Gastroesophageal sphincter (tissue), 4 donors: Measurements from ENCODE around the gene SMAGP. TPM values are rescaled to one million over a fixed set of nuclear protein-coding genes. Genes with fewer than 3 reads are reported as not detected.

Source experiments
- ATAC-seq: fragments of 150-250 bp; one replicate; pipeline ENCODE4 v1.9.1; 2016; ENCODE audit warnings: mild to moderate bottlenecking, moderate library complexity
- H3K27ac ChIP-seq, 4 donors: fragments of 200-600 bp; sonication (generic) in 3 of 4; 1 replicate in 3 of 4; 2 replicates in 1 of 4; pipeline ENCODE4 v1.5.1; 2016 to 2019
- H3K27me3 ChIP-seq: fragments of 200-600 bp; sonication (generic); one replicate; pipeline ENCODE4 v1.5.1; 2019
- H3K36me3 ChIP-seq, 2 donors: fragments of 200-600 bp; sonication (generic); one replicate each; pipeline ENCODE4 v1.5.1; 2019; ENCODE audit warnings: control low read depth in 1 of 2
- H3K4me1 ChIP-seq, 3 donors: fragments of 200-600 bp; sonication (generic); 1 replicate in 2 of 3; 2 replicates in 1 of 3; pipeline ENCODE4 v1.5.1; 2016 to 2019; ENCODE audit warnings: control low read depth in 2 of 3
- H3K4me3 ChIP-seq, 2 donors: fragments of 200-600 bp; sonication (generic); one replicate each; pipeline ENCODE4 v1.5.1; 2019; ENCODE audit warnings: mild to moderate bottlenecking in 1 of 2, moderate library complexity in 1 of 2
- H3K9me3 ChIP-seq, 3 donors: fragments of 200-600 bp; sonication (generic); one replicate each; pipeline ENCODE4 v1.5.1; 2017 to 2019; ENCODE audit warnings: control low read depth in 2 of 3
- EP300 ChIP-seq: sonication (generic); formaldehyde crosslinking; IDR thresholded peaks from one replicate; pipeline ENCODE4 v1.6.1; 2017; ENCODE audit warnings: antibody characterized with exemption, mild to moderate bottlenecking
- POLR2A ChIP-seq, 2 donors: fragments of 450-650 bp; IDR thresholded peaks; one replicate each; pipeline ENCODE4 v1.6.1; 2017; ENCODE audit warnings: antibody characterized with exemption in 2 of 2, mild to moderate bottlenecking in 2 of 2, moderate library complexity in 1 of 2
- POLR2AphosphoS5 ChIP-seq: sonication (generic); formaldehyde crosslinking; IDR thresholded peaks from one replicate; pipeline ENCODE4 v1.6.1; 2017; ENCODE audit warnings: antibody characterized with exemption
- WGBS, 2 donors: methylation state at CpG; one replicate each; pipeline ENCODE4 v1.1.5; 2018; ENCODE audit warnings: low coverage in 1 of 2; 5-methylcytosine and 5-hydroxymethylcytosine counted together
- total RNA-seq, 4 donors: library from RNA; depleted of rRNA; stranded (reverse); fragments of >200 nt; gene quantifications; one replicate each; pipeline ENCODE4 v1.1.0, GENCODE V29; 2016
- TF ChIP-seq, protein P1 (sequence below), 4 experiments: fragments of 200-600 bp in 2 of 4; fragments of 450-650 bp in 2 of 4; sonication (generic) in 1 of 4; IDR thresholded peaks; one replicate each; pipeline ENCODE4 v1.5.1; 2017 to 2019; ENCODE audit warnings: antibody characterized with exemption in 4 of 4, mild to moderate bottlenecking in 2 of 4, moderate library complexity in 2 of 4

Gene SMAGP
- total RNA-seq, 4 donors from 2014 or later = 1.2 to 8.0 (median 3.6) TPM

DNA sequence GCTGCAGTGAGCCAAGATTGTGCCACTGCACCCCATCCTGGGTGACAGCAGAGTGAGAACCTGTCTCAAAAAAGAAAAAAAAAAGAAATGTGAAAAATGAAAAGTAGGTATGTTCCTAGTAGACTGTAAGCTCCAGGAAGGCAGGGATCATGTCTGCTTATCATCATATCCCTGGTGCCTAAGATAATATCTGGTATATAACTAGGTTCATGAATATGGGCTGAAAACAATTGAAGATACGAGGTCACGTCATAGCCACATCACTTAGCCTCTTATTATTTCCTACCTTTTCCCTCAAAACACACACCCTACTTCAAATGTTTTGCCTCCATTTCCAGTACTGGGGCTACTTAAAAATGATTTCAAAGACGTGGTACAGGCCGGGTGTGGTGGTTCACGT lies 55.3 kb downstream of the SMAGP start:
- no peaks in the 10 kb centered on the region for H3K9me3 ChIP-seq
- ATAC-seq = no peak
- peaks cover 0 to 28% of the 10 kb centered on the region in 2 donors for H3K36me3 ChIP-seq
- H3K4me3 ChIP-seq = no peak overlapping the region
- H3K27ac ChIP-seq = no peak overlapping the region
- no peaks in the 10 kb centered on the region for H3K27me3 ChIP-seq
- TF ChIP-seq, protein P1, sequence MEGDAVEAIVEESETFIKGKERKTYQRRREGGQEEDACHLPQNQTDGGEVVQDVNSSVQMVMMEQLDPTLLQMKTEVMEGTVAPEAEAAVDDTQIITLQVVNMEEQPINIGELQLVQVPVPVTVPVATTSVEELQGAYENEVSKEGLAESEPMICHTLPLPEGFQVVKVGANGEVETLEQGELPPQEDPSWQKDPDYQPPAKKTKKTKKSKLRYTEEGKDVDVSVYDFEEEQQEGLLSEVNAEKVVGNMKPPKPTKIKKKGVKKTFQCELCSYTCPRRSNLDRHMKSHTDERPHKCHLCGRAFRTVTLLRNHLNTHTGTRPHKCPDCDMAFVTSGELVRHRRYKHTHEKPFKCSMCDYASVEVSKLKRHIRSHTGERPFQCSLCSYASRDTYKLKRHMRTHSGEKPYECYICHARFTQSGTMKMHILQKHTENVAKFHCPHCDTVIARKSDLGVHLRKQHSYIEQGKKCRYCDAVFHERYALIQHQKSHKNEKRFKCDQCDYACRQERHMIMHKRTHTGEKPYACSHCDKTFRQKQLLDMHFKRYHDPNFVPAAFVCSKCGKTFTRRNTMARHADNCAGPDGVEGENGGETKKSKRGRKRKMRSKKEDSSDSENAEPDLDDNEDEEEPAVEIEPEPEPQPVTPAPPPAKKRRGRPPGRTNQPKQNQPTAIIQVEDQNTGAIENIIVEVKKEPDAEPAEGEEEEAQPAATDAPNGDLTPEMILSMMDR (IDR thresholded peaks at IDR 0.05) = no peak
- TF ChIP-seq EP300 (no peak), POLR2A (IDR thresholded peaks at IDR 0.05) (no peak), POLR2AphosphoS5 (no peak)
- H3K4me1 ChIP-seq = peaks cover 0 to 29% (median 3%) of the 10 kb centered on the region in 3 donors
- 90 to 100% methylated on average over 2 to 5 of the region's 5 CpGs for WGBS, 2 donors

DNA sequence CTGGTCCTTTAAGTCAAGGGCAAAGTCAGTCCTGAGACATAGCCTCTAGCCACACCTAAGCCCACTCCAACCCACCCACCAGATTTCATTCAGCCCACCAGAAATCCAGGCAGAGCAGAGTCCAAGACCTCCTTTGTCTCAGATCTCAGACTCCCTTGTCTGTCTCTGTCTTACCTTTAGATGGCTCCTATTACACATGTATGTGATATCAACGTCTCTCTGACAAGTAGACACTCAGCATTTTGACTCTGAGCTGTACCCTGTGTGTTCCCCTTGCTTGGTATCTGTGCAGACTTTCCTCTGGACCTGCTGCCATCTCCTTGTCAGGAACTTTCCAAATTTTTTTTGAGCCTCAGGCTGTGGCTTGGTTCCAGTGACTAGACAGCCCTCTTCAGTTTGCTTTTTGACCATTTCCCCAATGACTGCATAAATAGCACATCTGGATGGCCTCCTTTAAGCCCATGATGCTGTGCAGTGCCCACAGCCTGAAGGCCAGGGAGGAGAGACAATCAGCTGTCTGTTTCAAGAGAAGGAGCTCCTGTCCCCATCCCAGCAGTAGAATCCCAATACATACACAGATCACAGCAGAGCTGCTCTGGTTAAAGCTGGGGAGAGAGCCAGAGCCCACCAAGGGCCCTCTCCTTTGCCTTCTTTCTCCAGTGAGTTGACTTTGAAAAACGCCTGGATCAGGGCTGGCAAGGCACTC lies 59.4 kb downstream of the SMAGP start:
- Histone ChIP-seq H3K4me1 (peaks cover 0 to 4% (median 0%) of the 10 kb centered on the region in 3 donors), H3K9me3 (no peaks in the 10 kb centered on the region), H3K4me3 (no peak overlapping the region), H3K27ac (no peak overlapping the region), H3K36me3 (peaks cover 0 to 54% of the 10 kb centered on the region in 2 donors), H3K27me3 (no peaks in the 10 kb centered on the region)
- ATAC-seq = no peak
- WGBS, 2 donors = 63 to 67% methylated on average over 1 of the region's 2 CpGs
- TF ChIP-seq POLR2AphosphoS5 (no peak), POLR2A (IDR thresholded peaks at IDR 0.05) (no peak), EP300 (no peak)
- TF ChIP-seq, protein P1 (IDR thresholded peaks at IDR 0.05) = no peak

DNA sequence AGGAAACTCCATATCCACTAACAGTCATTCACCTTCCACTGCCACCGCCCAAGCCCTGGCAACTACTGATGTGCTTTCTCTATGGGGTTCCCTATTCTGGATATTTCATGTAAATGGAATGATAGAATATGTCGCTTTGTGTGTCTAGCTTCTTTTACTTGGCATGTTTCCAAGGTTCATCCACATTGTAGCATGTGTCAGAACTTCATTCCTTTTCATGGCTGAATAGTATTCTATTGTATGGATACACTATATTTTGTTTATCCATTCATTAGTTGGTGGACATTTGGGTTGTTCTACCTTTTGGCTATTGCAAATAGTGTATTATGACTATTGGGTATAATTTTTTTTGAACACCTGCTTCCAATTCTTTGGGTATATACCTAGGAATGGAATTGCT lies 61.0 kb downstream of the SMAGP start:
- Histone ChIP-seq H3K36me3 (peaks cover 0 to 46% of the 10 kb centered on the region in 2 donors), H3K27me3 (no peaks in the 10 kb centered on the region), H3K4me1 (no peaks in the 10 kb centered on the region), H3K9me3 (no peaks in the 10 kb centered on the region), H3K4me3 (no peak overlapping the region), H3K27ac (no peak overlapping the region)
- no peak for ATAC-seq
- TF ChIP-seq, protein P1 (IDR thresholded peaks at IDR 0.05) = no peak
- no peak for TF ChIP-seq POLR2AphosphoS5
- TF ChIP-seq EP300 = no peak
- TF ChIP-seq POLR2A (IDR thresholded peaks at IDR 0.05) = no peak
- 92 to 100% methylated on average over 1 to 2 of the region's 2 CpGs for WGBS, 2 donors

DNA sequence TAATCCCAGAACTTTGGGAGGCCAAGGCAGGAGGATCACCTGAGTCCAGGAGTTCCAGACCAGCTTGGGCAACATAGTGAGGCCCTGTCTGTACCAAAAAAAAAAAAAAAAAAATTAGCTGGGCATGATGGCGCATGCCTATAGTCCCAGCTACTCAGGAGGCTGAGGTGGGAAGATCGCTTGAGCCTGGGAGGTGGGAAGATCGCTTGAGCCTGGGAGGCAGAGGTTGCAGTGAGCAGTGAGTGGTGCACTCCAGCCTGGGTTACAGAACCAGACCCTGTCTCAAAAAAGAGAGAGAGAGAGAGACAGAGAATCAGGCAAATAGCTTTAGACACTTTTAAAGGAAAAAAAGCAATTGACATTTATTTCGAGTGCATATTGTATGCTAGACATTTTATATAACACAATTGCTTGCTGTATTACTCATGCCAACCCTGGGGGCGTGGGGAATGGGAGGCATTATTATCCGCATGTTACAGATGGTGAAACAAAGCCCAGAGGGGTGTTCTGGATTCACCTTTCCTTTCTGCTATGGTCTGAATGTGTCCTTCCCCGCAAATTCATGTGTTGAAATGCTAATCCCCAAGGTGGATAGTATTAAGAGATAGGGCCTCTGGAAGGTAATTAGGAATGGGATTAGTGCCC lies 62.1 kb downstream of the SMAGP start:
- 77 to 86% methylated on average over 4 to 7 of the region's 7 CpGs for WGBS, 2 donors
- H3K4me3 ChIP-seq = no peak overlapping the region
- no peak for ATAC-seq
- peaks cover 0 to 45% of the 10 kb centered on the region in 2 donors for H3K36me3 ChIP-seq
- no peaks in the 10 kb centered on the region for H3K4me1 ChIP-seq
- no peak for TF ChIP-seq EP300
- TF ChIP-seq POLR2A (IDR thresholded peaks at IDR 0.05) = no peak
- TF ChIP-seq, protein P1 (IDR thresholded peaks at IDR 0.05) = no peak
- TF ChIP-seq POLR2AphosphoS5 = no peak
- no peak overlapping the region for H3K27ac ChIP-seq
- no peaks in the 10 kb centered on the region for H3K27me3 ChIP-seq
- no peaks in the 10 kb centered on the region for H3K9me3 ChIP-seq

DNA sequence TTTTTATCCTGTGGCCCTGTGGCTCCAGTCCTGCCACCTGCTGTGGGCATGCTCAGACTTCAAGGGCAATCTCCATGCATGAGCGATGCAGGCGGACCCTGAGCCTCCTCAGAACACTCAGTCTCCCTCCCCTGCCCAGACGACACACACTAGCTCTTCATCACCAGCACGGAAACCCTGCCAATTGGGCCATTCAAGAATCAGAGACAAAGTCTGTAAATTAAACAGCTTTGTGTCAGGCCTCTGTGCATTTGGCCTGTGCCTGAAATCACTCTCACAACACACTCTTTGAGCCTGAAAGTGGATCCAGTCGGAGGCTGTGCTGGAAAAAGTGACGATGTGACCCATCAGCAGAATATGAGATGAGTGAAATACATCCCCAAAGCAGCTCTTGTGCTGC lies 64.9 kb downstream of the SMAGP start:
- ATAC-seq = no peak
- peaks cover 0 to 58% of the 10 kb centered on the region in 2 donors for H3K36me3 ChIP-seq

More for the DNA sequence above, 64.9 kb downstream of the SMAGP start:
- Histone ChIP-seq H3K27ac (no peak overlapping the region), H3K9me3 (no peaks in the 10 kb centered on the region), H3K4me1 (no peaks in the 10 kb centered on the region), H3K27me3 (no peaks in the 10 kb centered on the region), H3K4me3 (no peak overlapping the region)
- 82 to 90% methylated on average over 6 of the region's 6 CpGs for WGBS, 2 donors
- TF ChIP-seq EP300 (no peak), POLR2AphosphoS5 (no peak), POLR2A (IDR thresholded peaks at IDR 0.05) (no peak)
- TF ChIP-seq, protein P1 (IDR thresholded peaks at IDR 0.05) = no peak
